ENCODE measurements around the gene CCDC91. TPM values are rescaled to one million over a fixed set of nuclear protein-coding genes. Genes with fewer than 3 reads are reported as not detected.
A peak's percentile ranks its signal among the peaks of the same experiment; 100 is the strongest.

CCDC91 gene
- total RNA-seq, 4 donors from 2014 or later = 19.0 to 38.1 (median 23.1) TPM

- Histone ChIP-seq H3K27ac (no peak overlapping the region), H3K36me3 (no peaks in the 10 kb centered on the region), H3K4me1 (no peaks in the 10 kb centered on the region), H3K27me3 (no peaks in the 10 kb centered on the region), H3K9me3 (no peaks in the 10 kb centered on the region), H3K4me3 (no peak overlapping the region)
- WGBS = 76% methylated on average over 1 of the region's 1 CpG
- no peak for DNase-seq (ENCODE audit: low spot score in 2 of 2)
- TF ChIP-seq CTCF (IDR thresholded peaks at IDR 0.05) (no peak), POLR2A (IDR thresholded peaks at IDR 0.05) (no peak), POLR2AphosphoS5 (IDR thresholded peaks at IDR 0.05) (no peak), EP300 (IDR thresholded peaks at IDR 0.05) (no peak)
Observed at GRCh38 chr12:28162697-28163096, 27.6 kb upstream of the CCDC91 start.

- H3K27ac ChIP-seq = no peak overlapping the region
- no peaks in the 10 kb centered on the region for H3K36me3 ChIP-seq
- no peak overlapping the region for H3K4me3 ChIP-seq
- H3K4me1 ChIP-seq = no peaks in the 10 kb centered on the region
- no peaks in the 10 kb centered on the region for H3K9me3 ChIP-seq
- TF ChIP-seq POLR2A (IDR thresholded peaks at IDR 0.05) (no peak), POLR2AphosphoS5 (IDR thresholded peaks at IDR 0.05) (no peak), CTCF (IDR thresholded peaks at IDR 0.05) (no peak)
- 89% methylated on average over 2 of the region's 2 CpGs for WGBS
- DNase-seq (ENCODE audit: low spot score in 2 of 2) = no peak
- no peaks in the 10 kb centered on the region for H3K27me3 ChIP-seq
Observed at GRCh38 chr12:28164644-28165275, 25.5 kb upstream of the CCDC91 start.

- 86% methylated on average over 2 of the region's 2 CpGs for WGBS
- no peak for TF ChIP-seq POLR2A (IDR thresholded peaks at IDR 0.05)
- TF ChIP-seq POLR2AphosphoS5 (IDR thresholded peaks at IDR 0.05) = no peak
- no peak for TF ChIP-seq CTCF (IDR thresholded peaks at IDR 0.05)
- no peak for TF ChIP-seq EP300 (IDR thresholded peaks at IDR 0.05)
- H3K27me3 ChIP-seq = no peaks in the 10 kb centered on the region
Observed at GRCh38 chr12:28167981-28168485, 22.2 kb upstream of the CCDC91 start.

GRCh38 chr12:28171356-28172060 lies 18.7 kb upstream of the CCDC91 start:
- WGBS = 89% methylated on average over 3 of the region's 3 CpGs
- Histone ChIP-seq H3K27me3 (no peaks in the 10 kb centered on the region), H3K36me3 (no peaks in the 10 kb centered on the region), H3K4me1 (no peaks in the 10 kb centered on the region), H3K4me3 (no peak overlapping the region), H3K27ac (no peak overlapping the region), H3K9me3 (no peaks in the 10 kb centered on the region)
- TF ChIP-seq POLR2A (IDR thresholded peaks at IDR 0.05) = no peak
- no peak for TF ChIP-seq EP300 (IDR thresholded peaks at IDR 0.05)
- no peak for TF ChIP-seq POLR2AphosphoS5 (IDR thresholded peaks at IDR 0.05)
- TF ChIP-seq CTCF (IDR thresholded peaks at IDR 0.05) = no peak
- no peak for DNase-seq (ENCODE audit: low spot score in 2 of 2)

More at GRCh38 chr12:28167981-28168485, 22.2 kb upstream of the CCDC91 start:
- no peak for DNase-seq (ENCODE audit: low spot score in 2 of 2)
- Histone ChIP-seq H3K9me3 (no peaks in the 10 kb centered on the region), H3K27ac (no peak overlapping the region), H3K4me3 (no peak overlapping the region), H3K4me1 (no peaks in the 10 kb centered on the region), H3K36me3 (no peaks in the 10 kb centered on the region)

GRCh38 chr12:28172434-28173030 lies 17.7 kb upstream of the CCDC91 start:
- Histone ChIP-seq H3K27ac (no peak overlapping the region), H3K4me1 (no peaks in the 10 kb centered on the region), H3K4me3 (no peak overlapping the region), H3K36me3 (no peaks in the 10 kb centered on the region), H3K9me3 (no peaks in the 10 kb centered on the region), H3K27me3 (no peaks in the 10 kb centered on the region)
- DNase-seq (ENCODE audit: low spot score in 2 of 2) = no peak
- 96% methylated on average over 3 of the region's 3 CpGs for WGBS
- TF ChIP-seq CTCF (IDR thresholded peaks at IDR 0.05) (peak in 1 of 2 donors; percentile 29), POLR2AphosphoS5 (IDR thresholded peaks at IDR 0.05) (no peak)

Measured in suprapubic skin (tissue), 4 donors.